NT2/D1 (cell line): ENCODE measurements around the gene TBCB.

ENCODE experiments used
- YY1 ChIP-seq: IDR thresholded peaks from 2 replicates; pipeline ENCODE4 v1.6.1; 2011; ENCODE audit not compliant: insufficient read length, insufficient read depth
- ZNF274 ChIP-seq: IDR thresholded peaks from 2 replicates; pipeline ENCODE4 v1.6.1; 2011; ENCODE audit warnings: mild to moderate bottlenecking, low read depth, low read length

GRCh38 chr19:36089847-36090246, 25.4 kb upstream of the TBCB start:
- TF ChIP-seq ZNF274: no peak
- TF ChIP-seq YY1: no peak
